GM13977 (cell line): ENCODE results near the gene RAB3GAP1.

Experiments used
- DNase-seq: peaks from one replicate; pipeline ENCODE4 v3.0.0; 2012; ENCODE audit warnings: low spot score
- CTCF ChIP-seq: IDR thresholded peaks from 2 replicates; pipeline ENCODE4 v1.5.1; 2012; ENCODE audit warnings: mild to moderate bottlenecking, control low read depth; ENCODE audit not compliant: insufficient read depth; ENCODE audit errors: extremely low read depth, missing control alignments
- in situ Hi-C: fragments of 300-500 bp; cut with MboI; formaldehyde crosslinking; loops from one replicate; pipeline ENCODE4 v1.12.0; 2022; ENCODE audit warnings: low sequenced_read_pairs, low pct_unique_long_range_greater_than_20kb, mixed read lengths, inconsistent platforms; ENCODE audit not compliant: unreplicated experiment

The RAB3GAP1 gene

GRCh38 chr2:135052042-135052876, at the start of gene RAB3GAP1:
Gene RAB3GAP1 (plus strand): TSS chr2:135052292. CDS start chr2:135052308, 16 bp downstream.
- in situ Hi-C loops = no loop called here
- peak; percentile 1 for TF ChIP-seq CTCF
- peak; percentile 88 for DNase-seq

- no peak for DNase-seq
- in situ Hi-C loops = loop anchor here (25.0 kb wide), 1 partner anchor 709 kb away; no protein-coding TSS in a partner anchor
- no peak for TF ChIP-seq CTCF
These were observed 49.3 kb upstream of the RAB3GAP1 start for GRCh38 chr2:135002836-135003235.

- DNase-seq = peak; percentile 74
- TF ChIP-seq CTCF = peak; percentile 96
- in situ Hi-C loops = loop anchor here (25.0 kb wide), 1 partner anchor 708 kb away; no protein-coding TSS in a partner anchor
These were observed 47.9 kb upstream of the RAB3GAP1 start for GRCh38 chr2:135004005-135004746.

- in situ Hi-C loops = loop anchor here (25.0 kb wide), 1 partner anchor 707 kb away; no protein-coding TSS in a partner anchor
- no peak for DNase-seq
- no peak for TF ChIP-seq CTCF
These were observed 46.3 kb upstream of the RAB3GAP1 start for GRCh38 chr2:135005753-135006152.

- DNase-seq = no peak
- TF ChIP-seq CTCF = no peak
- in situ Hi-C loops = loop anchor here (25.0 kb wide), 1 partner anchor 703 kb away; no protein-coding TSS in a partner anchor
These were observed 42.8 kb upstream of the RAB3GAP1 start for GRCh38 chr2:135009339-135009738.

- in situ Hi-C loops = loop anchor here (25.0 kb wide), 1 partner anchor 702 kb away; no protein-coding TSS in a partner anchor
- TF ChIP-seq CTCF = no peak
- DNase-seq = no peak
These were observed 41.7 kb upstream of the RAB3GAP1 start for GRCh38 chr2:135010200-135010942.
